BJ (cell line): ENCODE data around the gene INKA1. TPM values are rescaled to one million over a fixed set of nuclear protein-coding genes. Genes with fewer than 3 reads are reported as not detected.

Experiments used
- CTCF ChIA-PET: fragments of 350-600 bp; formaldehyde crosslinking; extraction: SDS; loops from one replicate; lab custom pipeline; 2021; ENCODE audit warnings: antibody characterized with exemption, inconsistent platforms; lab: Yijun Ruan, JAX
- POLR2A ChIA-PET: fragments of 300-600 bp; sonication (Branson Sonifier 250); formaldehyde crosslinking; extraction: SDS; loops from one replicate; lab custom pipeline; 2021; ENCODE audit warnings: antibody characterized with exemption; lab: Charles Lee
- DNase-seq: peaks from one replicate; pipeline ENCODE4 v3.0.0-alpha.2; 2011; ENCODE audit warnings: low read depth
- H3K27me3 ChIP-seq: 2 replicates; pipeline ENCODE4 v1.6.0; 2011; ENCODE audit warnings: low read length; ENCODE audit not compliant: control insufficient read depth, insufficient read depth
- H3K36me3 ChIP-seq: 2 replicates; pipeline ENCODE4 v1.5.1; 2011; ENCODE audit warnings: low read length; ENCODE audit not compliant: control insufficient read depth, insufficient read depth
- H3K4me3 ChIP-seq: 2 replicates; pipeline ENCODE4 v1.5.1; 2011; ENCODE audit warnings: low read depth, mild to moderate bottlenecking, control low read depth, low read length
- polyA plus RNA-seq: library from polyadenylated mRNA; depleted of rRNA; stranded (reverse); fragments of >200 nt; gene quantifications from 2 replicates; pipeline ENCODE4 v1.2.3, GENCODE V29; 2011
- TF ChIP-seq, protein P1 (sequence below): IDR thresholded peaks from 2 replicates; pipeline ENCODE4 v1.5.1; 2011; ENCODE audit warnings: low read depth, mild to moderate bottlenecking, control low read depth, inconsistent platforms, low read length, moderate library complexity; ENCODE audit not compliant: insufficient read depth

INKA1 gene
- polyA plus RNA-seq, 1 experiment, result 4.4 TPM

DNA sequence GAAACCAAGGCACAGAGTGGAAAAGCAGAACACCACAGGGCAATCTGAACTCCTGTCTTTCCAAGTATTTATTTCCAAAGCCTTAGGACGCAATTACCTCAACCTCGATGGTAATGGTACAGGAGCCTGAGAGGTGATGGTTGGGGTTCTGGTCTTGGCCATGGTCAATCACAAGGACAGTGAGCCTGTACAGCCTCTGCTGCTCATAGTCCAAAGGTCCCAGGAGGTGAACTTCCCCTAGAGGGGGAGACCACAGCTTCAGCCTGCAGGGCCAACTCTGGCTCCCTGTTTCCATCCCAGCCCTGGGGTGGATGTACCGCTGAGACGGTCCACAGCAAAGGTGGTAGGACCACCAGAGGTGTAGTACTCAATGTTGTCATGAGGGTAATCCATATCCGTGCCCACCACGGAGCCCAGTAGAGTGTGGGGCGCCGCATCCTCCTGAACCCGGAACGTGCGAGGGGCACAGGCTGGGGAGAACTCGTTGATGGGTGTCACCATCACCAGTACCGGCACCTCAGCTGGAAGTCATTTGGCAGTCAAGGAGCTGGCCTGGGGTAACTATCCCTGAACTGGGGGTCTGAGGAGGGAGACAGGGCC lies 9.5 kb upstream of the INKA1 start:
- TF ChIP-seq, protein P1, sequence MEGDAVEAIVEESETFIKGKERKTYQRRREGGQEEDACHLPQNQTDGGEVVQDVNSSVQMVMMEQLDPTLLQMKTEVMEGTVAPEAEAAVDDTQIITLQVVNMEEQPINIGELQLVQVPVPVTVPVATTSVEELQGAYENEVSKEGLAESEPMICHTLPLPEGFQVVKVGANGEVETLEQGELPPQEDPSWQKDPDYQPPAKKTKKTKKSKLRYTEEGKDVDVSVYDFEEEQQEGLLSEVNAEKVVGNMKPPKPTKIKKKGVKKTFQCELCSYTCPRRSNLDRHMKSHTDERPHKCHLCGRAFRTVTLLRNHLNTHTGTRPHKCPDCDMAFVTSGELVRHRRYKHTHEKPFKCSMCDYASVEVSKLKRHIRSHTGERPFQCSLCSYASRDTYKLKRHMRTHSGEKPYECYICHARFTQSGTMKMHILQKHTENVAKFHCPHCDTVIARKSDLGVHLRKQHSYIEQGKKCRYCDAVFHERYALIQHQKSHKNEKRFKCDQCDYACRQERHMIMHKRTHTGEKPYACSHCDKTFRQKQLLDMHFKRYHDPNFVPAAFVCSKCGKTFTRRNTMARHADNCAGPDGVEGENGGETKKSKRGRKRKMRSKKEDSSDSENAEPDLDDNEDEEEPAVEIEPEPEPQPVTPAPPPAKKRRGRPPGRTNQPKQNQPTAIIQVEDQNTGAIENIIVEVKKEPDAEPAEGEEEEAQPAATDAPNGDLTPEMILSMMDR, result no peak
- Histone ChIP-seq H3K4me3 (no peak overlapping the region), H3K27me3 (no peaks in the 10 kb centered on the region), H3K36me3 (no peaks in the 10 kb centered on the region)
- POLR2A ChIA-PET, result no interaction called here
- no peak for DNase-seq
- CTCF ChIA-PET, result interaction anchor here (0.5 kb wide), 1 partner anchor 85 kb away, joined by 3 read pairs; no protein-coding TSS in a partner anchor

- Histone ChIP-seq H3K36me3 (no peaks in the 10 kb centered on the region), H3K27me3 (no peaks in the 10 kb centered on the region), H3K4me3 (no peak overlapping the region)
- CTCF ChIA-PET, result no interaction called here
- DNase-seq, result no peak
- POLR2A ChIA-PET, result no interaction called here
- TF ChIP-seq, protein P1, result no peak
These were observed 8.6 kb upstream of the INKA1 start for GRCh38 chr3:49794431-49794830.

DNA sequence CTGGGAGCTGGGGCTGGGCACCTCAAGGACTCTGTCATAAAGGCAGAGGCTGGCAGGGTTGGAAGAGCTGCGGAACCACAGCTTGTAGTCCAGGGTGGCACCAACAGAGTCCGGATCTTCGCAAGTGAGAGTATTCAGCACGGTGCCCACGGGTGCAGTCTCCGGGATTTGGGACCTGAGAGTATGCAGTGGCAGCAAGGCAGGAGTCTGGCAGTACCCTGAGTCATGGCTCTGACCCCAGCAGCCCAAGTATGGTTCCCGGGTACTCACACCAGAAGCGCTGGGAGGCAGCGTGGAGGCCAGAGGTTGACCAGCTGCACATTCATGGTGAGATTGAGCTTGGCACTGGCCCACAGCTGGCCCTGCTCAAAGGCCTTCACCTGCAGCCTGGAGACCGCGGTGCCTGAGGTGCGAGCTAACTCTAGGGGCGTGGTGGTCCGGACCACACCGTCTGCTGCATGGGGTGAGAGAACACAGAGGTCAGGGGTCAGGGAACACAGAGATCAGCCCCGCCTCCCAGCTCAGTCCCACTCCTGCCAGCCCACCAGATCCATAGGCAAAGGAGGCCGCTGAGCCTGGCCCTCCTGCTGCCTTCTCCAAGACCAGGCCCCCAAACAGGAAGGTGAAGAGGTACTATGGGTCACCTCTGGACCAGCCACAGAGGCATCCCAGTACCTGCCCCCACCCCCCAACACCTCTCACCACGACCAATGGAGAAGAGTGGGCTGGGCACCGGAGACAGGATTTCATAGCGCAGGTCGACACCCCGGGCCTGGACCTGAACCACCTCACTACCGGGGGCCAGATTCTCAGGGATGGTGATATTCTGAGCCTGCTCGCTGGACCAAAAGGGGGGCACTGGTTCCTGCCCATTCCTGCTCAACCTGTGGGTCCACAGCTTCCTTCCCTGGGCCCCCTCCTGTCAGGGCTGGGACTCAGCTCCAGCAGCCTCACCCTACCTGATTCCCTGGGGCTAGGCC lies 7.8 kb upstream of the INKA1 start:
- TF ChIP-seq, protein P1, result no peak
- Histone ChIP-seq H3K4me3 (no peak overlapping the region), H3K36me3 (no peaks in the 10 kb centered on the region), H3K27me3 (no peaks in the 10 kb centered on the region)
- ChIA-PET CTCF (interaction anchor here (1.1 kb wide), 1 partner anchor 44 kb away, joined by 3 read pairs; no protein-coding TSS in a partner anchor), POLR2A (no interaction called here)
- no peak for DNase-seq

DNA sequence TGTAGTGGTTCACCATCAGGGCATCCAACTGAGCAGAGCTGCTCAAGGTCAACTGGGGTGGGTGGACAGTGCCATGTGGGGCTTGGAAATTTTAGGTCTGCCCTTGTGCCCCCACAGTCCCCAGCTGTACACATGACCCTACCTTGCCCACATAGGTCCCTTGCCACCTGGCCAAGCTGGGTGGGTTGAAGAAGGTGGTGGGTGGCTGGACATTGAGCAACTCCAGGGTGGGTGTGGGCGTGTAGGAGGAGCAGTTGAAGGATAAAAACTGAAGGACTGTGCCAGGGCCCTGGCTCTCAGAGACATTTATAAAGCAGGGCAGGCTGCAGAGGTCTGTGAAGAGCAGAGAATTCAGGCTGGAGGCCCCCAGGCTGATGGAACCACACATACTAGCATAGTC lies 4.0 kb upstream of the INKA1 start:
- no peaks in the 10 kb centered on the region for H3K36me3 ChIP-seq
- ChIA-PET POLR2A (no interaction called here), CTCF (interaction anchor here (1.2 to 13.4 kb wide), 2 partner anchors 11 to 38 kb away, joined by 5 to 287 read pairs; no protein-coding TSS in a partner anchor)
- TF ChIP-seq, protein P1, result no peak
- H3K4me3 ChIP-seq, result no peak overlapping the region
- DNase-seq, result no peak
- H3K27me3 ChIP-seq, result no peaks in the 10 kb centered on the region

DNA sequence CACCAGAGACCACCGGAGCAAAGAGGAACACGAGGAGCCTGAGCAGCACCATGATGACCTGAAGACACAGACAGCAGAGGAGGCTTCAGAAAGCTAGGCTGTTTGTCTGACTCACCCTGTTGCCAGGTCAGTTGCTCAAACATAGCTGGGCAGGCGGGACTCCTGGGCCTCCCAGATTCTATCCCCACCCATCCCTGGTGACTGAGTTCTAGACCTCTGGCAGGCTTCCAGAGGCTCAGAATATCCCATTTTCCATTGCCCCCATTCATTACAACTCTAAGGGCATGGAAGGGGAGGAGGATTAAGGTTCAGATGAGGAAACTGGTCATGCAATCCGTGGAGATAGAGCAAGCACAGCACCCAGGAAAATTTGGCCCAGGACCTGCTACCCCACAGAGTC lies 3.3 kb upstream of the INKA1 start, which contains the start of gene CDHR4:
Gene CDHR4, minus strand, starts transcription at position 113 of the 400 bp plus-strand sequence. Its CDS starts 61 bp downstream, at position 52.
- Histone ChIP-seq H3K36me3 (no peaks in the 10 kb centered on the region), H3K4me3 (no peak within 1 kb of the TSS), H3K27me3 (no peaks in the 10 kb centered on the region)
- no peak for DNase-seq
- ChIA-PET POLR2A (no interaction called here), CTCF (interaction anchor here (1.2 to 13.4 kb wide), 2 partner anchors 12 to 37 kb away, joined by 5 to 287 read pairs; no protein-coding TSS in a partner anchor)
- TF ChIP-seq, protein P1, result no peak
